ENCODE measurements around the gene SORCS1.

- TF ChIP-seq CTCF (IDR thresholded peaks at IDR 0.05) (no peak), POLR2A (IDR thresholded peaks at IDR 0.05) (no peak)
These were observed 396.3 kb downstream of the SORCS1 start for GRCh38 chr10:106768204-106768603.
